Stimulated activated CD4-positive, alpha-beta T cell treated with anti-CD3 and anti-CD28 coated beads, Interleukin-15, amount 100 ng/mL, for 24 hours (primary cell): ENCODE data around the gene GAREM2.
A peak's percentile ranks its signal among the peaks of the same experiment; 100 is the strongest.

ENCODE experiments used
- DNase-seq: peaks from one replicate; pipeline ENCODE4 v3.0.0-alpha.2; 2020

Gene GAREM2

DNA sequence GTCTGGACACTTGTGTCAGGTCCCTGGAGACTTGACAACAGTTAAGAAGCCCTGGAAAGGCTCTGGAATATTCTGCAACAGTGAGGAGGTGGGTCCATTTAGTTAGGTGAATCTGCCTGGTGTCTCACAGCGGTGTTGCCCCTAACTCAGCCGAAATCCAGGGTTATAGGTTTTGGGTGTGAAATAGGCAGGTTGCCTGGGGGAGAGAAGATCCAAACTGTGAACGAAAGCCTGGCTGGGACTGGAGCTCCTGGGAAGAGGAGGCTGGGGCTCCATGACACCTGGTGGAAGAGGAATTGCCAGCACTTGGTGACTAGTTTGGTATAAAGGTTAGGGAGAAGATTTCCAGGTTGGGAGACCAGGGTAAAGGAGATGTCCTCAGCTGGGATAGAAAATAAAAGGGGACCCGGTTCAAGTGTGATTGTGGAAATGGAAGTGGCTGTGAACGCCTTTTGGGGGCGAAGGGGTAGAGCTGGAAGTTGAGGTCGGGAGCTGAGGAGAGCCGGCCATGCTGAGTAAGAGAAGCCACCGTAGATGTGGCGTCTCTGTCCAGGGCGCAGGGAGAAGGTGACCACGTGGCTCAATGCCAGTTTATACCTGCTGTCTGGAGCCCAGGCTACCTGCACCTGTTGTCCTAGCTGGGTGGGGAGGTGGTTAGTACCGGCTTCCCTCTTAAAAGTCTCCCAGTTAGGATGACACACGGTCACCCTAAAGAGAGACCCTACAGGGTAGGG lies 3.0 kb upstream of the GAREM2 start:
- no peak for DNase-seq

DNA sequence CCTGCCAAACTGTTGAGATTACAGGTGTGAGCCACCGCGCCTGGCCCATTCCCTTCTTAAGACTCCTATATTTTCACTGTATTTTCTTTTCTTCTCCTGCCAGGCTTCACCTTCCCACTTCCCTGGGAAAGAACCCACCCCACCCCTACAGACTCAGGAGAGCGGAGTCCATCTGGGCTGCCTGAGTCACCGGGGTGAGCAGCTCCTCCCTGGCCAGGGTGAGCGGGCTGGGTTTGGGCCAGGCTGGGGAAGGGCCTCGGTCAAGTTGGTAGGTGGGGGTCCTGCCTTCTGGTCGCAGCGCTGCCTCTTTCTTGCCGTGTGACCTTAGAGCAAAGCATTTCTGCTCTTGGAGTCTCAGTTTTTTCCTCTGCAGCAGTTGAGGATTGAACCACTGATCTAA lies 2.1 kb upstream of the GAREM2 start:
- no peak for DNase-seq

DNA sequence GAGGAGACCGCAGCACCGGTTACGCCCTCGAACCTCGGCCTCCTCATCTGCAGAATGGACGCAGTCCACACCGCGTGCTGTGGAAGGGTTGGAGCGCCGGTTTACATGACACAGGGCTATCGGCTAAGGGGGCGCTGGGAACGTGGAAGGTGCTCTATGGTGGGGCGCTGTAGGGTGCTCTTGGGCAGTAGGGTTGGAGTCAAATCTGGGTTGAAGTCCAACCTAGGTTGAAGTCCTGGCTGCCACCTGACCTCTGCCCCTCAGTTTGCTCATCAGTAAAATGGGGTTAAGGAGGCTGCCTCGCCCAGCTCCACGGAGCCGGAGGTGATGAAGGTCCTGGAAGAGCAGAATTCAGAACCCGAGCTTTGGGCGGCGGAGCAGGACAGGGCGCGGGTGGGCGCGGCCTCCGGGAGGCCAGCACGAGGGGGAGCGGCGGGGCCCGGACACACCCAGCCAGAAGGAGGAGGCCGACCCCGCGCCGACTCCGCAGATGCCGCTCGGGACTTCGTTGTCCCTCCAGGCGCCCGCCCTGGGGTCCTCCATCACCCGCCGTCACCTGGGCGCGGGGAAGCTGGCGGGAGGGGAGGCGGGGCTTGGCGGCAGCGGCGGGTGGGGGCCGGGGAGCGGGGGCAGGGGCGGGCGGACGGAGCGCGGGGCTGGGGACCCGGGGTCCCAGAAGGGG lies 558 bp upstream of the GAREM2 start:
- DNase-seq = no peak

DNA sequence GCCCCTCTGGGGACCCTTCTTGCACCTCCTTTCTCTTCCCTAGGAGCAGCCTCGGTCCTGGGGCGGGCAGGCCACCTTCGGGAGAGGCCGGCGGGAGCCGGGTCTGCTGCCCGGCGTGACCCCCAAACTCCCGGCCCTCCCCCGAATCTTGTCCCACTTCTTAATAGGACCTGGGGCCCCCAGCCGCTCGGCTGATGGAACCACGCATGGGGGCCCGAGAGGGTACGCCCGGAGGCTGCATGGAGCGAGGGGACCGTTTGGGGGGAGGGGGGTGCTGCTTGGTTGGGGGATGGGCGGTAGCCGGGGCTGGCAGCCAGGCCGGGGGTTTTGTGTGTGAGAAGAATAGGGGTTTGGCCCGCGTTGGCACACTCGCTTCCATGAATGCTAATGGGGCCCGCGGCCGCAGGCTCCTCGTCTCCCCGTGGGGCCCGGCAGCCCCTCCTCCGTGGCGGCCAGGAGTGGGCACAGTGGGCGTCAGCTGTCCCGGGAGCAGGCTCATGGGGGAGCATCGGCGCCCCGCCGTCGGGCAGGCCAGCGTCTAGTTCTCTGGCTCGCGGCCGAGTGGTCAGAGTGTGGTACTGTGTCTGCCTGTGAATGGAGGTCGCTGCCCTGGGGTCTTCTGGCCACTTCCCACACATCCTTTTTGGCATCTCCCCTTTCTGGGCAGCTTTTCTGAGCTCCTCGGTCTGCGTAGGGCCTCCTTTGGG lies 1.0 kb downstream of the GAREM2 start:
- DNase-seq = no peak

DNA sequence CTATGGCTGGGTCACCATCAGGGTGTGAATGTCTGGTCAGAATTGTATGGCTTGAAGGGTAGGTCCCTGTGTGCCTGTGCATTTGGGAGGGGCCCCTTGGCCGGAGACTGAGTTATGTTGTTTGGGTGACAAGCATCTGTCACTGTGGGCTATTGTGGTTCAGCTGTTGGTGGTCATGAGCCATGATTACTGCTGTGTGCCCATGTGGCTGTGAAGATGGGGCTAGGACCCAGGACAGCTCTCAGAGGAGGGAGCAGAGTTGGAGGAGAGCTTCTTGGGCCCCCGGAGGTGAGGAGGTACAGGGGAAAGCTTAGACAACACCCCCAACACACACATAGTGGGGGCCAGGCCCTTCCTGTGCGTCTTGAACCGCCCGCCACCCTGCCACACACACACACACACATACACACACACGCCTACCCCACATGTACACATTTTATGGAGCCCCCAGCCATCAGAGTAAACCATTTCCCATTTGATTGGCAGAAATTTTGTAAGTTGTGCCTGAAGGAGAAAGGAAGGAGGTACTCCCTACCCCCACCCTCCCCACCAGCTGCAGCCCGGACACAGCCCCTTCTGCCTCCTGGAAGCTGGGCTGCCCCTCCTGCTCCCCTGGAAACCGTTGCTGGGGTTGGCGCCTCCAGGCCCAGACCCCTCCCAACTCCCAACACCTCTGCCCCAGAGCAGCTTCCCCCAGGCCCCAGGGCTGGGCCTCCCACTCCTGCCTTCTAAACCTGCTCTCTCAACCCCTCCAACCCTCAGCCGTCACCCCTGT lies 2.0 kb downstream of the GAREM2 start:
- no peak for DNase-seq

DNA sequence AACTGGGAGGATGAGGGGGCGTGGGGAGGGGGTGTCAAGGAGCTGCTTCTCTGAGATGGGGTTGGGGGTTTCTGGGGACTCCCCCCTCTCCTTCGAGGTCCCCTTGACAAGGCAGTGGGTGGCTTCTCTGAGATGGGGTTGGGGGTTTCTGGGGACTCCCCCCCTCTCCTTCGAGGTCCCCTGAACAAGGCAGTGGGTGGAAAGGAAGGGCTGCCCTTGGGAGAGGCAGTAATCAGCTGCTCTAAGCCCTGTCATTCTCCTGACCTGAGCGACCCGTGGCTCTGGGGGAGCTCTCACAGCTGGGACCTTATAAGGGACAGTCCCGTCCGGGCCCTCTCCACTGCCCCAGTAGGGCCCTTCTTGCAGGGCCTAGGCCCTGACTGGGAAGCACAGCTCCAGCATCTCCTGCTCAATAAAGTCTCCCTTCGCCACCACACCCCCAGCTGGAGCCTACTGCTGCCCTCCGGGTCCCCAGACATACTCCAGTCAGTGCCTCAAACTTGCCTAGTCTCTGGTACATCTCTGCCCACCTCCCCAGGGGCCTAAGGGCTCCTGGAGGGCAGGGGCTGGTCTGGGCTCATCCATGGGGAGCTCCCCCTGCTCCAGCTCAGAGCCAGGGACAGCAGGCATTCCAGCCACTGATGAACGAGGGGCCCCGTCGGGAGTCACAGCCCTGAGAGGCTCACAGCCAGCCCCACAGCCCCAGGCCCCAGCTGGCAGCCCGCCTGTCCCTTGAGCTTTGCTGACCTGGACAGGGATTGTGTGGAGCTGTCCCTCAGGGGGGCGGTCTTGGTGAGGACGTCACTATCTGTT lies 2.8 kb downstream of the GAREM2 start:
- DNase-seq = no peak

DNA sequence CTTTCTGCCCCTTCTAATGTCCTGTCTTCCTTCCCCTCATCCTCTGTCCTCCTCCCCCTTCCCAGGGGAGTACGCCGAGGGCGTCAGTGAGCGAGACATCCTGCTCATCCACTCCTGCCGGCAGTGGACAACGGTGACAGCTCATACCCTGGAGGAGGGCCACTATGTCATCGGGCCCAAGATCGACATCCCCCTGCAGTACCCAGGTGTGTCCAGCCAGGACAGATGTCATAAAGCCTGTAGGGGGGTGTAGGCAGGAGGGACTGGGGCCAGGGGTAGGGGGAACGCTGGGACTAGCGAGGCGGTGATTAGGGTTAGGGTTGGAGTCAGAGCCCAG lies 3.4 kb downstream of the GAREM2 start:
- no peak for DNase-seq

DNA sequence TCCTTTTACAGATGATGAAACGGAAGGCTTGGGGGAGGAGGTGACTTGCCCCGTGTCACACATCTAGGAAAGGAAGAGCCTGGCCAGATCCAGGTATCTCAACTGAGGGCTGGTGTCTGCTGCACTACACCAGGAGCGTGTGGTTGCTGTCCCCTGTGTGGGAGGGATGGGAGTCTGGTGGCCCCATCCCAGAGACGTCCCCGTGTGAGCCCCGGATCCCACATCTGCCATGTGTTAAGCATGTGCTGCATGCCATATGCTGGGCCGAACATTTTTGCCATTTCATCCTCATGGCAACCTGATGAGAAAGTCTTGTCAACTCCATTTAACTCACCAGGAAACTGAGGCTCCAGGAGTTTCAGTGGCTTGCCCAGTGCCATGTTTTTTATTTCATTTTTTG lies 4.2 kb downstream of the GAREM2 start:
- DNase-seq = no peak

DNA sequence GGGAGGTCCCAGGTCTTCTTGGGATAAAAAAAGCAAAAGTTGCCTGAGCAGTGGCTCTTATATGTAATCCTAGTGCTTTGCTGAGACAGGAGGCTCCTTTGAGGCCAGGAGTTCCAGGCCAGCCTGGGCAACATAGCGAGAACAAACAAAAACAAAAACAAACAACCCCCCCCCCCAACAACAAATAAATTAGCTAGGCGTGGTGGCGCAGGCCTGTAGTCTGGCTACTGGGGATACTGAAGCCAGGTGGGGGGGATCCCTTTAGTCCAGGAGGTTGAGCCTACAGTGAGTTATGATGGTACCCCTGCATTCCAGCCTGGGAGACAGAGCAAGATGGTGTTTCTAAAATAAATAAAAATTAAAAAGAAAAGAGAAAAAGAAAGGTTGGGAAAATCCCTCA lies 5.4 kb downstream of the GAREM2 start:
- DNase-seq = no peak

DNA sequence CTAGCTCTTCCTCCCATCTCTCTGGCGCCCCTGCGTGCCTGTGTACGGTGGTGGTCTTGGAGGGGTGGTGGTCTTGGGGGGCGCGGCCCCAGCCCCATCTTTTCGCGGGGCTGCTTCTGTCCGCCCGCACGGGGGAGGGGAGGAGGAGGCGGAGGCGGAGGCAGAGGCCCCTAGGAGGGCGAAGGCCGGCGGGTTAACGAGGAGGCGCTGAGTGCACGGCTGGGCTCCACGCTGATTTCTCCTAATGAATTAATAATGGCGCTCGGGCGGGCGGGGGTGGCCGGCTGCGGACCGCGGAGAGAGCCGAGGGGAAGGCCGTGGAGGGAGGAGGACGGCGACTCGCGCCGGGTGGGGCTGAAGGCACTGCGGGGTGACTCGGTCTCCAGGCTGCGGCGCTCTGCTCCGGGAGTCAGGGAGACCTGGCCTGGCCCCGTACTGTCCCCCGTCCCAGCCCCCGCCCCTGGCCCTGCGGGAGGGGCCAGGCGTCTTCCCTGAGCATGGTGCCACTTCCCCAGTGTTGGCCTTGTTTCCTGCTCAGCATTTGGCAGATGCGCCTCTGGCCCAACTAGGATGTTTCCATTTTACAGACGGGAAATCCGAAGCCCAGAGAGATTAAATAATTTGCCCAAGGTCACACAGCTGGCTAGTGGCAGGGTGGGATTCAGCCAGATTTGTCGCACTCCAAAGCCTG lies 6.0 kb downstream of the GAREM2 start:
- no peak for DNase-seq

DNA sequence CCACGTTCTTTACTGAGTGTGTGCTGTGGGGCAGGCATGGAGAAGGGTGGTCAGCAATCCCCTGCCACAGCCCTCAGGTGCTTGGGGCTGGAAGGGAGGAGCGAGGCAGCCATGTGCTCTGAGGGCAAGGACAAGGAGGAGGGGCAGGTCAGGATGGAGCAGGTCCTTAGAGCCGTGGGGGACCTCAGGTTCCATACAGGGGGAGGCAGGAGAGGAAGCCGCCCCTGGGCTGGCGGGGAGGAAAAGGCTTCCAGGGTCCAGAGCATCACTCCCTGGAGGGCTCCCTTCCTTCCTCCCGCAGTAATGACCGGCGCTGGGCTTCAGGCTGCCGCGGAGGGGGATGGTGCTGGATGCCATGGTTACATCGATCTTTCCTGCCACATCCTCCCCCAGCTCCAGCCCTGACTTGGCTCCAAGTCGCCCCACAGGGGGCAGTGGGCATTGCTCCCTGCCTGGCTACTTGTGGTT lies 6.6 kb downstream of the GAREM2 start:
- DNase-seq = no peak

DNA sequence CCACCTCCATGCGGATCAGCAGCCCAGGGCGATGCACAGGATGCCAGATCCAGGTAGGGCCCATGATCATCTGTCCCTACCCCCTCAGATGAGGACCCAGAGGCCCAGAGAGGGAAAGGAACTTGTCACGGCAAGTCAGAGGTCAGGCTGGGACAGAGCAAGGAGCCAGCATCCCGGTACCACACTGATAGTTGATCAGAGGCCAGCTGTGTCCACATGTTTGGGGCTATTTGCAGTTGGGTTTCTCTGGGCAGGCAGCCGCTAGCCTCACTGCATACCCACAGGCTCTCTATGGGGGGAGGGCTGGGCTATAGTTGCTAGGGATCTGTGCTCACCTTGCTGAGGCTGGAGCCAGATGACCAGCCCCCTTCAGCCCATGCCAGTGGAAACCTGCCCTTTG lies 9.6 kb downstream of the GAREM2 start:
- no peak for DNase-seq

DNA sequence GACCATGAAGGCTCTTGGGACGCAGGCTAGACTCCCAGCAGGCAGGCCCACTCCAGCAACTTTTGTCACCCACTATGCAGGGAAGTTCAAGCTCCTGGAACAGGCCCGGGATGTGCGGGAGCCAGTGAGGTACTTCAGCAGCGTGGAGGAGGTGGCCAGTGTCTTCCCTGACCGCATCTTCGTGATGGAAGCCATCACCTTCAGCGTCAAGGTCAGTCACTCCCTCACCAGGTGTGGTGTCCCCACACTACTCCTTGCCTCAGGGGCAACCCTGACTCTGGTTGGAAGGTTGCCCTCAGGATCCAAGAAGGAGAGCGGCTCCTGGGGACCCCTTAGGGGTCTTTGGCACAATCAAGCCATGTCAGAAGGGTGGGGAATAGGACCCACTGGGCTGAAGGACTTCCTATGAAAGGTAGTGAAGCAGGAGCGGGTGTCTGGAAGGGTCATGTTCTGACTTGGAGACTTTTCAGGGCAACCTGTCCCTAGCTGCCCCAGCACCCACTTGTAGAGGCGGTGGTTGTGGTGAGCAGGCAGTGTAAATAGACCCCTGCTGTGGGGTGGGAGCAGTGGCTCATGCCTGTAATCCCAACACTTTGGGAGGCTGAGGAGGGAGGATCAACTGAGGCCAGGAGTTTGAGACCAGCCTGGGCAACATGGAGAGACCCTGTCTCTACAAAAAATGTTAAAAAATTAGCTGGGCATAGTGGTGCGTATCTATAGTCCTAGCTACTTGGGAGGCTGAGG lies 10.2 kb downstream of the GAREM2 start:
- DNase-seq = no peak

DNA sequence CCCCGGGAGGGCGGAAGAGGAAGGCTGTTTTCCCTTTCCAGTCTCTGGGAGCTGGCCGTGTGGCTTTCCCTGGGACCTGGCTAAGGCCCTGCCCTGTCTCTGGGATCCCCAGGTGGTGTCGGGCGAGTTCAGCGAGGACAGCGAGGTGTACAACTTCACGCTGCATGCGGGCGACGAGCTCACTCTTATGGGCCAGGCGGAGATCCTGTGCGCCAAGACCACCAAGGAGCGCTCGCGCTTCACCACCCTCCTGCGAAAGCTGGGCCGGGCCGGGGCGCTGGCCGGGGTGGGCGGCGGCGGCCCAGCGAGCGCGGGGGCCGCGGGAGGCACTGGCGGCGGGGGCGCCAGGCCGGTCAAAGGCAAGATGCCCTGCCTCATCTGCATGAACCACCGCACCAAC lies 11.2 kb downstream of the GAREM2 start:
- DNase-seq = no peak

DNA sequence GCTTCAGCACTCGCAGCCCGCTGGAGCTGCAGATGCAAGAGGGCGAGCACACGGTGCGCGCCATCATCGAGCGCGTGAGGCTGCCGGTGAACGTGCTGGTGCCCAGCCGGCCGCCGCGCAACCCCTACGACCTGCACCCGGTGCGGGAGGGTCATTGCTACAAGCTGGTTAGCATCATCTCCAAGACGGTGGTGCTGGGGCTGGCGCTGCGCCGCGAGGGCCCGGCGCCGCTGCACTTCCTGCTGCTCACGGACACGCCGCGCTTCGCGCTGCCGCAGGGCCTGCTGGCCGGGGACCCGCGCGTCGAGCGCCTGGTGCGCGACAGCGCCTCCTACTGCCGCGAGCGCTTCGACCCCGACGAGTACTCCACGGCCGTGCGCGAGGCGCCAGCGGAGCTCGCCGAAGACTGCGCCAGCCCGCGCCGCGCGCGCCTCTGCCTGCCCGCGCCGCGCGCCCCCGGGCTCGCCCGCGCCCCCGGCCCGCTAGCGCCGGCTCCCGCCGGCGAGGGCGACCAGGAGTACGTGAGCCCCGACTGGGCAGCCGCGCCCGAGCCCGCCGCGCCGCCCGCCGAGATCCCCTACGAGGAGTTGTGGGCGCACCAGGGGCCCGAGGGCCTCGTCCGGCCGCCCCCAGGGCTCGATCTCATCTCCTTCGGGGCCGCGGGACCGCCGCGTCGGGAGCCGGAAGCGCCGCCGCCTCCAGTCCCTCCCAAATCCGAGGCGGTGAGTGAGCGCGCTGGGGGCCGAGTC lies 11.8 kb downstream of the GAREM2 start:
- DNase-seq = peak; percentile 88

DNA sequence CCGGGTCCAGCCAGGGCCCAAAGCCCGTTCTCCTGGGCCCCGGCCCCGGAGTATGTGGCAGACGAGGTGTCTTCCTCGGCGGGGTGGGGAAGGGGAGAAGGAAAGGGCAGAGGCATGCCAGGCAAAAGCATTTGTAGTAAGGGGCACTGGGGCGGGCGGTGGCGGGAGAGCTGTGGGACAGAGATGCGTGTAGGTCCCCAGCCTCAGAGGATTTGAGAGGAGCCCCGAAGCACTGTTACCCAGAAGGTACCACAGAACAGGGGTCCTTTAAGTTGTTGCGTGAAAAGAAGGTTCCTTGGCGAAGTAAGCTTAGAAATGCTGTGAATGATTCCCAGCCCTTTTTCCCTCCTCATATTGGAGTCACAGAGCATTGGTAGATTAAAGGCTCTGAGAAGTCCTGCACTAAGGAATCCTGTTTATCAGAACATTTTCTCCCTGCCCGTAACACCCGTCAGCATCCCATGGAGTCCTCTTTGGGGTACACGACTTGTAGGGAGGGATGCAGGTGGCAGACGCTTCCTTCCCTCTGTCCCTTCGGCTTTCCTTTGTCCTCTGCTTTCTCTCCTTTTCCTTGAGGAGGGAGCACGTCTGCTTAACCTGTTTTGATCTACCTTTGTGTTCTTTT lies 12.5 kb downstream of the GAREM2 start:
- no peak for DNase-seq

DNA sequence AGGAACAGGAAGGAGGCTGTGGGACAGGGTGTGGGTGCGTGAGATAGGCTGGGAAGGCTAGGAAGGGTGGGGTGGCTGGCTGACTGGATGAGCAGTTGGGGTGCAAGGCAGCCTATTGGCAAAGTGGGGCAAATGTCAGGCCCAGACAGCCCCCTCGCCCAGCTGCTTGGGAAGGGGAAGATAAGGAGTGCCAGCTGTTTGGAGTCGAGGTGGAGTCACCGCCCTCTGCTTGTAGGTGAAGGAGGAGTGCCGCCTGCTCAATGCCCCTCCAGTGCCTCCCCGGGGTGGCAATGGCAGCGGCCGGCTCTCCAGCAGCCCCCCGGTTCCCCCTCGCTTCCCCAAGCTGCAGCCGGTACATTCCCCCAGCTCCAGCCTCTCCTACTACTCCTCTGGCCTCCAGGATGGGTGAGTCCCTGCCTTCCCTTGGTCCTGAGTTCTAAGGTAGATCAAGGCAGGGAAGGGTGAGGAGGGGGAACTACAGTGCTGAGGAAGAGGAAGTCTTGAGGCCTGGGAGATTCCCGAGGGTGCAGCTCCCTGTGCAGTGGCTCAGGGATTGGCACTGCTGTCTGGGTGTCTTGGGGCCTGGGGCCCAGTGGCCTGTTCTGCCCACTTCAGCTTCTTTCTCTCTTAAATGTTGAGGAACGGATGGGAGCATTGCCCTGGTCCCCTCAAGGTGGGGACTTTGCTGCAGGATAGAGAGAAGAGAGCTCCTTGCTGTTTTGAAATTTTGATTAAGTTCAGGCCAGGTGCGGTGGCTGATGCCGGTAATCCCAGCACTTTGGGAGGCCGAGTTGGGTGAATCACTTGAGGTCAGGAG lies 13.3 kb downstream of the GAREM2 start:
- DNase-seq = no peak

DNA sequence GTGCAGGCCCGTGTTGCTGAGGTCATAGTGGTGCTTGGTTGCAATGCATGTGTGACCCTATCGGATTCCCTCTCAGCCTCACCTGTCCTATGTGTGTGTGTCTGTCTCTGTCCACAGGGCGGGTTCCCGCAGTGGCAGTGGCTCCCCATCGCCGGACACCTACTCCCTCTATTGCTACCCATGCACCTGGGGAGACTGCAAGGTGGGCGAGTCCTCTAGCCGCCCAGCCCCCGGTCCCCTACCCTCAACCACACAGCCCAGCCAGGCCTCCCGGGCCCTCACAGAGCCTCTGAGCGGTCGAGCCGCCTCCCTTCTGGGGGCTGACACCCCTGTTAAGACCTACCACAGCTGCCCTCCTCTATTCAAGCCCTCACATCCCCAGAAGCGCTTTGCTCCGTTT lies 14.2 kb downstream of the GAREM2 start:
- no peak for DNase-seq

DNA sequence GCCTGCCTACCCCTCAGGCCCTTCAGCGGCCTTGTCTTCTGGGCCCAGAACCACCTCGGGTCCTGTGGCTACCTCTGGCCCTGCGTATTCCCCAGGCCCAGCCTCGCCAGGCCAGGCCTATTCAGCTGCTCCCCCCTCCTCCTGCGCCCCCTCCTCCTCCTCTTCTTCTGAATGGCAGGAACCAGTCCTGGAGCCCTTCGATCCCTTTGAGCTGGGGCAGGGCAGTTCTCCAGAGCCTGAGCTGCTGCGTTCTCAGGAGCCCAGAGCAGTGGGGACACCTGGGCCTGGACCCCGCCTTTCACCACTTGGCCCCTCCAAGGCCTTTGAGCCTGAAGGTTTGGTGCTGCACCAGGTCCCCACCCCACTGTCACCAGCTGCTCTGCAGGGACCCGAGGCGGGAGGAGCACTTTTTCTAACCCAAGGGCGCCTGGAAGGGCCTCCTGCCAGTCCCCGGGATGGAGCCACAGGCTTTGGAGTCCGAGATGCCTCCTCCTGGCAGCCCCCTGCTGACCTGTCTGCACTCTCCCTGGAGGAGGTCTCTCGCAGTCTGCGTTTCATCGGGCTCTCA lies 14.7 kb downstream of the GAREM2 start:
- no peak for DNase-seq
